Astrocyte of the cerebellum (primary cell): Measurements from ENCODE around the gene WWOX.

Experiments
- DNase-seq: peaks from one replicate; pipeline ENCODE4 v3.0.0-alpha.2; 2011; ENCODE audit warnings: low read depth
- H3K4me3 ChIP-seq: 2 replicates; pipeline ENCODE4 v1.5.1; 2011; ENCODE audit warnings: mild to moderate bottlenecking, low read depth, low read length, moderate library complexity
- in situ Hi-C: cut with HindIII; loops from 2 replicates; pipeline ENCODE4 v1.10.0; 2017; ENCODE audit warnings: low sequenced_read_pairs
- TF ChIP-seq, protein P1 (sequence below): IDR thresholded peaks from 2 replicates; pipeline ENCODE4 v1.5.1; 2012; ENCODE audit warnings: low read length, low read depth, moderate library complexity, mild to moderate bottlenecking; ENCODE audit errors: missing control alignments

Gene WWOX

DNA sequence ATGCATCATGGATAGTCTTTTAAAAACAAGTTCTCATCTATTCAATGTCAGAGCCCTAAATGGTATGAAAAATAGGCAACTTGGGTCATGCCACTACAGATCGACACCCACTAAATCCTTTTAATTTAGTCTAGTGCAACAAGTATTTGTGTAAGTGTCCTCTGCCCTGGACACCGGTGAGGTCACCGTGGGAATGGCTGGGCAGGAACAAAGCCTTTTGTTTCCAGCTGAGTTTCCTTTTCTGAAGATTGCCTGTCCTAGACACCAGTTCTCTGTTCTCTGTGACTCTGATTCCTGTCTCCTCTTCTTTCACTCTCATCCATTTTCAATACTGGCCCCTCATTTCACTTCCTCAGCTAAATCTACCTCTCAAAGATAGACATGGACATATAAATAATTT lies 1054.6 kb downstream of the WWOX start:
- in situ Hi-C loops, result no loop called here
- TF ChIP-seq, protein P1, sequence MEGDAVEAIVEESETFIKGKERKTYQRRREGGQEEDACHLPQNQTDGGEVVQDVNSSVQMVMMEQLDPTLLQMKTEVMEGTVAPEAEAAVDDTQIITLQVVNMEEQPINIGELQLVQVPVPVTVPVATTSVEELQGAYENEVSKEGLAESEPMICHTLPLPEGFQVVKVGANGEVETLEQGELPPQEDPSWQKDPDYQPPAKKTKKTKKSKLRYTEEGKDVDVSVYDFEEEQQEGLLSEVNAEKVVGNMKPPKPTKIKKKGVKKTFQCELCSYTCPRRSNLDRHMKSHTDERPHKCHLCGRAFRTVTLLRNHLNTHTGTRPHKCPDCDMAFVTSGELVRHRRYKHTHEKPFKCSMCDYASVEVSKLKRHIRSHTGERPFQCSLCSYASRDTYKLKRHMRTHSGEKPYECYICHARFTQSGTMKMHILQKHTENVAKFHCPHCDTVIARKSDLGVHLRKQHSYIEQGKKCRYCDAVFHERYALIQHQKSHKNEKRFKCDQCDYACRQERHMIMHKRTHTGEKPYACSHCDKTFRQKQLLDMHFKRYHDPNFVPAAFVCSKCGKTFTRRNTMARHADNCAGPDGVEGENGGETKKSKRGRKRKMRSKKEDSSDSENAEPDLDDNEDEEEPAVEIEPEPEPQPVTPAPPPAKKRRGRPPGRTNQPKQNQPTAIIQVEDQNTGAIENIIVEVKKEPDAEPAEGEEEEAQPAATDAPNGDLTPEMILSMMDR, result no peak
- DNase-seq, result no peak
- H3K4me3 ChIP-seq, result no peak overlapping the region

DNA sequence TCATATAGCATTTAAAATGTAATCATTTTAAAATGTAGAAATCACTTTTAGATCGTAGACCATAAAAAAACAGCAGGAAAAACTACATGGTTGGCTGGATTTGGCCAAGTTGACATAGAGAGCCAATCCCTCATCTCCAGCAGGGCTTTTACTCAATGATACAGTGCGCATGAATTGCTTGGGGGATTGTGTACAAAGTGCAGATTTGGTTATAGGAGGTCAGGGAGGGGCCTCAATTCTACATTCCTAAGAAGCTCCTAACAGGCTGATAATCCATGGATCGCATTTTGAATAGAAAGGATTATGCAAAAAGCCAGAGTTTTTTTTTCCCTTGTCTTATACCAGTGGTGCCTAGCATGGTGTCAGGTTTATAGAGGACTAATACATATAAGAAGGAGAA lies 1056.0 kb downstream of the WWOX start:
- H3K4me3 ChIP-seq, result no peak overlapping the region
- TF ChIP-seq, protein P1, result no peak
- no peak for DNase-seq
- in situ Hi-C loops, result no loop called here

DNA sequence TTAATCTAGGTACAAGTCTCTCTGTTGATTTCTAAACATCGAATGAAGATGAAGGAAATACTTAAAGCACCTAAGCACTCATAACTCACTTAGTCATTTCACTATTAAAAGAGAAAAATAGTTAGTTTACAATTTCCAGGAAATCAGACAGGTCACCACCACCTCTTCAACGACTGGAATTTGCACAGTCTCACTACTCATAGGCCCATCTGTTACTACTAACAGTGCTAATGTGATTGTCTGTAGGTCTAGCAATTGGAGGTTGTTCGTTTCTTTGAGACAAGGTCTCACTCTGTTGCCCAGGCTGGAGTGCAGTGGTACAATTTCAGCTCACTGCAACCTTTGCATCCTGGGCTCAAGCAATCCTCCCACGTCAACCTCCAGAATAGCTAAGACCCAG lies 1056.5 kb downstream of the WWOX start:
- no peak overlapping the region for H3K4me3 ChIP-seq
- no peak for DNase-seq
- in situ Hi-C loops, result no loop called here
- TF ChIP-seq, protein P1, result no peak

DNA sequence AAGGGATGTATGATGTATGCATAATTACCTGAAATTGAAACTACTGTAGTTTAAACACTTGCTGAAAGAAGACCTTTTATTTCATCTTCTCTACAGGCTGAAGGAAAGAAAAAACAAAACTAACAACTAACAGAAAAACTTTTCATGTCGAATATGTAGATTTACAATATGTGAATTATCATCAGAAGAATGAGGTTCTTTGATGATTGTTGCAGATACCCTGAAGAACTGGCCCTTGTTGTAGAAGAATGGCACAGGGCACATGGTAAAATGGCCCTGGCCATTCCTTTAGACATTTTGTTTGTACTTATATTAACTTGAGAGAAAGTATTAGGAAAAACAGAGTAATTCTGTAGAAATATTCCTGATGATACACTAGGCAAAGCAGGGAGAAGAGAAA lies 1057.3 kb downstream of the WWOX start:
- H3K4me3 ChIP-seq, result no peak overlapping the region
- TF ChIP-seq, protein P1, result no peak
- in situ Hi-C loops, result no loop called here
- no peak for DNase-seq

DNA sequence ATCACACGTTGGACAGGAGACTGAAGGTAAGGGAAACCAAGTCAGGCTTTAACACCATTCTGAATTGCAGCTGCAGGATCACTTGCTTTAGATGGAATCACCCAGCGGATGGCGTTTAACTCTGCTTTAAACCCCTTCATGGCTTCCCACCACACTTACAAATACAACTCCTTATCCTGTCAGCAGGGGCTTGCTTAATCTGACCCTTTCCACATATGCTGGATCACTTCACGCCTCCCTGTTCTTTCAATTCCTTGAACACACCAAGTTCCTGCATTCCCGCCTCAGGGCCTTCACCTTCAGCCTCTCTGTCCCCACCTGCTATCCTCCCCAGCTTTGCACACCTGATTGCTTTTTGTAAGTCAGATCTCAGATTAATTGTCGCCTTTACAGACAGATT lies 1058.9 kb downstream of the WWOX start:
- TF ChIP-seq, protein P1, result no peak
- in situ Hi-C loops, result no loop called here
- DNase-seq, result no peak
- no peak overlapping the region for H3K4me3 ChIP-seq

DNA sequence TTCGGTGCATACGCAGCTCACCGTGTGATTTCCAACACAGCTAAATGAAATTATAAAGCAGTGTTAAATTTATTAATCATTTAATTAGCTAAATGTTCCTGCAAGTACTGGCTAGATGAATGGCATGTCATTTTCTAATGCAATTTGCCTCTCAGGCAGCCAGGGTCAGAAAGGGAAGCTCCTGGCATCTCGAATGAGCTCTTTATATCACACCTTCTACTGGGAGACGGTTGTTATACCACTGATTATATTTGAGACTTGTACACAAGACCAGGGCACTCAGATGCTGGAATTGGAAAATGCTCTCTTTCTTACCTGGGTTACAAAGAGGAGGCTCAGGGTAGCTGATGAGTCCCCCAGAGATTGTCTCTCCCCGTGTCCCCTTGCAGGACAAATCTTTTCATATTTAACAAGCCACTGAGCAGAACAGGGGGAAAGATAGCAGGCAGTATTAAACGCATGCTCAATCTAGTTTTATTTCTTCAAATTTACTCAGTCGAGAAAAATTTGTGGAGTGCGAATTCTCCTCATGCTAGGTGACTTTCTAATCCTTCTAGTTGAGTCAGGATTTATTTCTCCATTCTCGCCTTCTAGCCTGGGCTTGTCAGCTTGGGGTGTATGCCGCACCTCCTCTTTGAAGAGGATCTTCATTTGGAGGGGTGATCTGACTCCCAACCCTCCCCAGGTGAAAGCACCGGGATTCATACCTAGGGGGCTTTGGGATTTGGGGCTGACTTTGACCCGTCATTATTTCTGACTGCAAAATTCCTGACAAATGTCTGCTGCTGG lies 1060.0 kb downstream of the WWOX start:
- in situ Hi-C loops, result no loop called here
- H3K4me3 ChIP-seq, result no peak overlapping the region
- no peak for DNase-seq
- TF ChIP-seq, protein P1, result no peak
